ENCODE results near the gene SLC24A3.

SLC24A3 gene

GRCh38 chr20:19594896-19595295 lies 382.5 kb downstream of the SLC24A3 start:
- DNase-seq (ENCODE audit: low read depth in 2 of 2): no peak

GRCh38 chr20:19598117-19598850 lies 385.8 kb downstream of the SLC24A3 start:
- no peak for DNase-seq (ENCODE audit: low read depth in 2 of 2)

GRCh38 chr20:19599200-19599599 lies 386.8 kb downstream of the SLC24A3 start:
- no peak for DNase-seq (ENCODE audit: low read depth in 2 of 2)

GRCh38 chr20:19600042-19600441 lies 387.6 kb downstream of the SLC24A3 start:
- no peak for DNase-seq (ENCODE audit: low read depth in 2 of 2)

- DNase-seq (ENCODE audit: low read depth in 2 of 2): no peak
Measured at GRCh38 chr20:19601126-19601810, 388.8 kb downstream of the SLC24A3 start.

- no peak for DNase-seq (ENCODE audit: low read depth in 2 of 2)
Measured at GRCh38 chr20:19602675-19603375, 390.4 kb downstream of the SLC24A3 start.

- DNase-seq (ENCODE audit: low read depth in 2 of 2): no peak
Measured at GRCh38 chr20:19603376-19603750, 390.9 kb downstream of the SLC24A3 start.

GRCh38 chr20:19605786-19606485 lies 393.5 kb downstream of the SLC24A3 start:
- DNase-seq (ENCODE audit: low read depth in 2 of 2): no peak

GRCh38 chr20:19609642-19610223 lies 397.3 kb downstream of the SLC24A3 start:
- no peak for DNase-seq (ENCODE audit: low read depth in 2 of 2)

GRCh38 chr20:19615629-19616028 lies 403.2 kb downstream of the SLC24A3 start:
- DNase-seq (ENCODE audit: low read depth in 2 of 2): no peak

GRCh38 chr20:19616081-19616480 lies 403.6 kb downstream of the SLC24A3 start:
- DNase-seq (ENCODE audit: low read depth in 2 of 2): no peak

GRCh38 chr20:19616620-19617019 lies 404.2 kb downstream of the SLC24A3 start:
- no peak for DNase-seq (ENCODE audit: low read depth in 2 of 2)

GRCh38 chr20:19617256-19617655 lies 404.8 kb downstream of the SLC24A3 start:
- no peak for DNase-seq (ENCODE audit: low read depth in 2 of 2)

GRCh38 chr20:19618711-19619110 lies 406.3 kb downstream of the SLC24A3 start:
- no peak for DNase-seq (ENCODE audit: low read depth in 2 of 2)

GRCh38 chr20:19619904-19620430 lies 407.5 kb downstream of the SLC24A3 start:
- no peak for DNase-seq (ENCODE audit: low read depth in 2 of 2)

GRCh38 chr20:19620446-19620845 lies 408.0 kb downstream of the SLC24A3 start:
- DNase-seq (ENCODE audit: low read depth in 2 of 2): no peak

- no peak for DNase-seq (ENCODE audit: low read depth in 2 of 2)
Measured at GRCh38 chr20:19621072-19621471, 408.6 kb downstream of the SLC24A3 start.

GRCh38 chr20:19624221-19624965 lies 412.0 kb downstream of the SLC24A3 start:
- no peak for DNase-seq (ENCODE audit: low read depth in 2 of 2)

- no peak for DNase-seq (ENCODE audit: low read depth in 2 of 2)
Measured at GRCh38 chr20:19625426-19625825, 413.0 kb downstream of the SLC24A3 start.

GRCh38 chr20:19626896-19627295 lies 414.5 kb downstream of the SLC24A3 start:
- no peak for DNase-seq (ENCODE audit: low read depth in 2 of 2)
